B cell (primary cell): ENCODE measurements around the gene LBH. TPM values are rescaled to one million over a fixed set of nuclear protein-coding genes. Genes with fewer than 3 reads are reported as not detected.
A peak's percentile ranks its signal among the peaks of the same experiment; 100 is the strongest.

Experiments
- ATAC-seq: fragments of 200-7000 bp; cut with Tn5 transposase; one replicate; pipeline ENCODE4 v1.10.0; 2021; ENCODE audit warnings: low read depth, mild to moderate bottlenecking, moderate number of reproducible peaks, moderate library complexity
- CTCF ChIA-PET: fragments of 350-600 bp; sonication (Branson Sonifier 250); formaldehyde crosslinking; loops from one replicate; lab custom pipeline; 2021; ENCODE audit warnings: antibody characterized with exemption, inconsistent platforms; lab: Charles Lee
- POLR2A ChIA-PET: fragments of 350-600 bp; sonication (Branson Sonifier 250); formaldehyde crosslinking; loops from one replicate; lab custom pipeline; 2021; ENCODE audit warnings: antibody characterized with exemption; lab: Charles Lee
- DNase-seq: peaks from one replicate; pipeline ENCODE4 v3.0.0; 2013
- H2AFZ ChIP-seq: 2 replicates; pipeline ENCODE4 v1.6.1; 2012; ENCODE audit warnings: mild to moderate bottlenecking, low read depth, low read length; ENCODE audit not compliant: insufficient read depth, poor library complexity, severe bottlenecking
- H3K27ac ChIP-seq, 2 donors: 1 replicate in 1 of 2; 2 replicates in 1 of 2; pipeline ENCODE4 v1.5.1; 2012 to 2013; ENCODE audit warnings: low read length in 2 of 2, mild to moderate bottlenecking in 2 of 2, moderate library complexity in 1 of 2
- H3K27me3 ChIP-seq, 4 experiments: fragments of 200-600 bp in 1 of 4; sonication (generic) in 1 of 4; replicated peaks in 1 of 4; 1 replicate in 2 of 4; 2 replicates in 2 of 4; pipeline versions ENCODE4 v1.6.1 to v1.7.0; 2013 to 2016; ENCODE audit warnings: low read length in 3 of 4, mild to moderate bottlenecking in 2 of 4, mixed read lengths in 1 of 4, moderate library complexity in 1 of 4; ENCODE audit not compliant: insufficient read depth in 4 of 4, control insufficient read depth in 3 of 4; ENCODE audit errors: control extremely low read depth in 1 of 4
- H3K36me3 ChIP-seq, 2 experiments: replicated peaks in 1 of 2; 1 replicate in 1 of 2; 2 replicates in 1 of 2; pipeline versions ENCODE4 v1.6.1 to v1.7.1; 2013; ENCODE audit warnings: low read length in 1 of 2; ENCODE audit not compliant: insufficient read depth in 2 of 2, control insufficient read depth in 1 of 2; ENCODE audit errors: control extremely low read depth in 1 of 2, extremely low read depth in 1 of 2
- H3K4me1 ChIP-seq, 2 donors: fragments of 200-600 bp in 1 of 2; sonication (generic) in 1 of 2; 1 replicate in 1 of 2; 2 replicates in 1 of 2; pipeline versions ENCODE4 v1.5.1 to v1.6.1; 2013 to 2017; ENCODE audit warnings: low read length in 2 of 2; ENCODE audit not compliant: control insufficient read depth in 2 of 2, insufficient read depth in 2 of 2
- H3K4me2 ChIP-seq: replicated peaks from 2 replicates; pipeline ENCODE3; 2012; ENCODE audit warnings: mild to moderate bottlenecking, low read depth, low read length; ENCODE audit not compliant: poor library complexity, severe bottlenecking
- H3K4me3 ChIP-seq, 5 experiments: fragments of 200-600 bp in 1 of 5; sonication (generic) in 1 of 5; 1 replicate in 3 of 5; 2 replicates in 2 of 5; pipeline versions ENCODE4 v1.5.1 to v1.7.0; 2011 to 2016; ENCODE audit warnings: low read length in 4 of 5, mild to moderate bottlenecking in 4 of 5, low read depth in 2 of 5, control low read depth in 1 of 5, moderate library complexity in 1 of 5; ENCODE audit not compliant: insufficient read depth in 1 of 5; ENCODE audit errors: control extremely low read depth in 1 of 5, extremely low read depth in 1 of 5
- H3K79me2 ChIP-seq: fragments of 200-600 bp; sonication (generic); one replicate; pipeline ENCODE4 v1.6.0; 2016; ENCODE audit warnings: low read length; ENCODE audit not compliant: control insufficient read depth, insufficient read depth
- H3K9ac ChIP-seq: fragments of 200-600 bp; sonication (generic); 2 replicates; pipeline ENCODE4 v1.6.1; 2017; ENCODE audit warnings: mild to moderate bottlenecking, low read length, moderate library complexity
- H3K9me3 ChIP-seq, 3 donors: one replicate each; pipeline versions ENCODE4 v1.6.1 to v1.7.1; 2013; ENCODE audit warnings: low read length in 2 of 3; ENCODE audit not compliant: control insufficient read depth in 2 of 3, insufficient read depth in 1 of 3; ENCODE audit errors: control extremely low read depth in 1 of 3
- H4K20me1 ChIP-seq: 2 replicates; pipeline ENCODE4 v1.6.0; 2012; ENCODE audit warnings: mild to moderate bottlenecking, low read length; ENCODE audit not compliant: insufficient read depth, control insufficient read depth, poor library complexity, severe bottlenecking
- H3K27ac Mint-ChIP-seq: one replicate; pipeline ENCODE4 v1.8.0; 2021; ENCODE audit warnings: mixed read lengths
- H3K27me3 Mint-ChIP-seq: one replicate; pipeline ENCODE4 v1.8.0; 2021; ENCODE audit warnings: mixed read lengths
- H3K4me1 Mint-ChIP-seq: one replicate; pipeline ENCODE4 v1.8.0; 2021; ENCODE audit warnings: mixed read lengths
- H3K4me3 Mint-ChIP-seq: one replicate; pipeline ENCODE4 v1.8.0; 2021; ENCODE audit warnings: mixed read lengths
- H3K9me3 Mint-ChIP-seq: one replicate; pipeline ENCODE4 v1.8.0; 2022; ENCODE audit warnings: mixed read lengths; ENCODE audit not compliant: insufficient read depth
- CTCF ChIP-seq: fragments of 200-600 bp; IDR thresholded peaks from one replicate; pipeline ENCODE4 v1.8.0; 2022; ENCODE audit warnings: antibody characterized with exemption, mild to moderate bottlenecking
- EZH2 ChIP-seq: IDR thresholded peaks from 2 replicates; pipeline ENCODE4 v1.6.1; 2012; ENCODE audit warnings: borderline replicate concordance, low read depth, mild to moderate bottlenecking, moderate library complexity, low read length; ENCODE audit not compliant: insufficient read depth, poor library complexity, severe bottlenecking
- WGBS: methylation state at CpG from one replicate; pipeline ENCODE4 v1.1.5; 2013; ENCODE audit warnings: missing lambda C conversion rate; ENCODE audit not compliant: insufficient coverage; 5-methylcytosine and 5-hydroxymethylcytosine counted together
- intact Hi-C: fragments of 100-400 bp; cut with micrococcal nuclease; formaldehyde crosslinking; loops from one replicate; pipeline ENCODE4 v1.10.0; 2022
- polyA plus RNA-seq: library from polyadenylated mRNA; depleted of rRNA; stranded (reverse); fragments of >200 nt; gene quantifications from 2 replicates; pipeline ENCODE4 v1.2.3, GENCODE V29; 2012
- total RNA-seq, 2 donors: library from RNA; stranded (reverse); fragments of 120-200 nt in 1 of 2; gene quantifications; 1 replicate in 1 of 2; 2 replicates in 1 of 2; pipeline versions ENCODE4 v1.2.3 to v1.2.4, GENCODE V29; 2013 to 2022

LBH gene
- total and polyA plus RNA-seq, 2 donors (not counting 1 experiment from before 2014, with no cell fraction given): 158 to 201 TPM

DNA sequence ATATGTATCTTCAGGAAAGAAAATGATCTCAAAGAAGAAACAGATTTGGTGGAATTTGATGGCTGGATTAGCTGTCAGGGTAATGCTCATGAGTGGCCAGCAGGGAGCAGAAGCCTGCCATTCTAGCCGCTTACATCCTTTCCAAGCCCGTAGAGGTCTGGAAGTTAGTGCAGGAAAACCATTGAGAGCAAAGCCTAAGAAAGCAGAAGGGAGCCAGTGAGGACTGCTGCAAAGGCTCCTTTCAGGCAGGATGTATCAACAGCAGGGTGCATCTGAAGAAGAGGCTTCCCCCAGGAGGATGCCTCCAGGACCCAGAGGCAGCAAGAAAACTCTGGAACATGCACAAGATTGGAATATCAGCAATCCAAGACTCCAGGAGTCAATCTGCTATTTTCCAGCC is 22.9 kb upstream of the LBH start:
- Histone ChIP-seq H2AFZ (peak overlapping the region; percentile 1), H3K27me3 (no peaks in the 10 kb centered on the region), H3K27ac (no peak overlapping the region), H3K9me3 (no peaks in the 10 kb centered on the region), H4K20me1 (no peaks in the 10 kb centered on the region), H3K9ac (peak overlapping the region; percentile 10), H3K4me2 (peak overlapping the region; percentile 17), H3K79me2 (no peaks in the 10 kb centered on the region), H3K4me3 (no peak overlapping the region), H3K36me3 (no peaks in the 10 kb centered on the region), H3K4me1 (peaks cover 9 to 18% of the 10 kb centered on the region in 2 donors)
- Mint-ChIP-seq H3K9me3 (no peaks in the 10 kb centered on the region), H3K4me3 (no peak overlapping the region), H3K4me1 (peaks cover 16% of the 10 kb centered on the region), H3K27me3 (no peaks in the 10 kb centered on the region), H3K27ac (peak overlapping the region; percentile 22)
- ATAC-seq (peak; percentile 62), DNase-seq (peak; percentile 67)
- intact Hi-C loops: loop anchor here (1.0 to 2.0 kb wide), 5 partner anchors 22 to 503 kb away; partner anchors contain the start of gene LBH
- ChIA-PET POLR2A (interaction anchor here (0.6 to 1.2 kb wide), 4 partner anchors 22 to 56 kb away, joined by 4 to 13 read pairs (median 6); no protein-coding TSS in a partner anchor), CTCF (interaction anchor here (0.7 to 9.8 kb wide), 64 partner anchors 8 to 1111 kb away, joined by 3 to 344 read pairs (median 4); partner anchors contain the start of genes LBH, LCLAT1 and YPEL5)
- TF ChIP-seq EZH2: no peak
- peak; percentile 88 for TF ChIP-seq CTCF
- no CpG with 5 or more reads among the region's 2 CpGs for WGBS

- no peak overlapping the region for H3K27ac Mint-ChIP-seq
- CTCF ChIA-PET: interaction anchor here (0.6 to 9.8 kb wide), 60 partner anchors 7 to 1778 kb away, joined by 3 to 344 read pairs (median 4); partner anchors contain the start of genes LBH, LCLAT1 and YPEL5
- Histone ChIP-seq H3K79me2 (no peaks in the 10 kb centered on the region), H3K4me3 (no peak overlapping the region), H3K4me1 (peaks cover 9 to 18% of the 10 kb centered on the region in 2 donors), H3K27ac (peak overlapping the region in 1 of 2 donors; percentile 21), H2AFZ (peak overlapping the region; percentile 43), H3K4me2 (no peak overlapping the region), H4K20me1 (no peaks in the 10 kb centered on the region), H3K36me3 (no peaks in the 10 kb centered on the region), H3K9ac (no peak overlapping the region), H3K27me3 (no peaks in the 10 kb centered on the region), H3K9me3 (no peaks in the 10 kb centered on the region)
- H3K4me3 Mint-ChIP-seq: no peak overlapping the region
- no peak for DNase-seq
- H3K4me1 Mint-ChIP-seq: peaks cover 16% of the 10 kb centered on the region
- intact Hi-C loops: loop anchor here (2.0 kb wide), 1 partner anchor 22 kb away; the partner anchor contains the start of gene LBH
- no peaks in the 10 kb centered on the region for H3K9me3 Mint-ChIP-seq
- no CpG with 5 or more reads among the region's 2 CpGs for WGBS
- POLR2A ChIA-PET: interaction anchor here (0.7 to 1.2 kb wide), 4 partner anchors 23 to 961 kb away, joined by 3 to 15 read pairs (median 6); no protein-coding TSS in a partner anchor
- H3K27me3 Mint-ChIP-seq: no peaks in the 10 kb centered on the region
- no peak for TF ChIP-seq EZH2
- TF ChIP-seq CTCF: no peak
- no peak for ATAC-seq
Observed at GRCh38 chr2:30209227-30209626, 22.1 kb upstream of the LBH start.
